Vagina (tissue), 2 donors: ENCODE measurements around the gene INPP5F.

ENCODE experiments used
- POLR2AphosphoS5 ChIP-seq, 2 donors: sonication (generic); formaldehyde crosslinking; IDR thresholded peaks; one replicate each; pipeline ENCODE4 v1.9.0; 2017; ENCODE audit warnings: antibody characterized with exemption in 2 of 2, mild to moderate bottlenecking in 2 of 2, low read depth in 1 of 2; ENCODE audit not compliant: insufficient read depth in 1 of 2
- TF ChIP-seq, protein P1 (sequence below), 3 experiments: fragments of 450-650 bp in 2 of 3; fragments of 200-600 bp in 1 of 3; sonication (generic) in 1 of 3; IDR thresholded peaks; one replicate each; pipeline ENCODE4 v1.5.1; 2017 to 2019; ENCODE audit warnings: antibody characterized with exemption in 3 of 3, mild to moderate bottlenecking in 2 of 3, moderate library complexity in 2 of 3

DNA sequence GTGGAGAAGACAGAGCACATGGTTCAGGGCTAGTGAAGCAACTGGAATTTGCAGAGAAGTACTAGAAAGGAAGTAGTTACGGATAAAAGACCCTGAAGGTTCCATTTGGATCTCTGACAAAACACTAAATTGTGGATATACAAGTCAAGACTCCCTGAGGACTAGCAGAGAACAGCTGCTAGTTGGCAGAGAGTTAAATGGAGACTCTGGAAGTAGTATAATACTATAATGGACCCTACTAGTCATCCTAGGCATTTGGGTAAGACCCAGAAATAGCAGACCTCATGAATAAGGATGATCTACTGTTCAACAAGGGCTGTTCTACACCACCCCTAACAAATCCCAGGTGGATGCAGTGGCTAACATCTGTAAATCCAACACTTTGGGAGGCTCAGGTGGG, 127.7 kb downstream of the INPP5F start:
- TF ChIP-seq, protein P1, sequence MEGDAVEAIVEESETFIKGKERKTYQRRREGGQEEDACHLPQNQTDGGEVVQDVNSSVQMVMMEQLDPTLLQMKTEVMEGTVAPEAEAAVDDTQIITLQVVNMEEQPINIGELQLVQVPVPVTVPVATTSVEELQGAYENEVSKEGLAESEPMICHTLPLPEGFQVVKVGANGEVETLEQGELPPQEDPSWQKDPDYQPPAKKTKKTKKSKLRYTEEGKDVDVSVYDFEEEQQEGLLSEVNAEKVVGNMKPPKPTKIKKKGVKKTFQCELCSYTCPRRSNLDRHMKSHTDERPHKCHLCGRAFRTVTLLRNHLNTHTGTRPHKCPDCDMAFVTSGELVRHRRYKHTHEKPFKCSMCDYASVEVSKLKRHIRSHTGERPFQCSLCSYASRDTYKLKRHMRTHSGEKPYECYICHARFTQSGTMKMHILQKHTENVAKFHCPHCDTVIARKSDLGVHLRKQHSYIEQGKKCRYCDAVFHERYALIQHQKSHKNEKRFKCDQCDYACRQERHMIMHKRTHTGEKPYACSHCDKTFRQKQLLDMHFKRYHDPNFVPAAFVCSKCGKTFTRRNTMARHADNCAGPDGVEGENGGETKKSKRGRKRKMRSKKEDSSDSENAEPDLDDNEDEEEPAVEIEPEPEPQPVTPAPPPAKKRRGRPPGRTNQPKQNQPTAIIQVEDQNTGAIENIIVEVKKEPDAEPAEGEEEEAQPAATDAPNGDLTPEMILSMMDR (IDR thresholded peaks at IDR 0.05) = no peak
- no peak for TF ChIP-seq POLR2AphosphoS5 (IDR thresholded peaks at IDR 0.05; ENCODE audit: insufficient read depth in 1 of 2, low read depth in 1 of 2)
